B cell (primary cell): ENCODE data around the gene GCNT2. TPM values are rescaled to one million over a fixed set of nuclear protein-coding genes. Genes with fewer than 3 reads are reported as not detected.

Experiments
- ATAC-seq: fragments of 200-7000 bp; cut with Tn5 transposase; one replicate; pipeline ENCODE4 v1.10.0; 2021; ENCODE audit warnings: low read depth, mild to moderate bottlenecking, moderate number of reproducible peaks, moderate library complexity
- CTCF ChIA-PET: fragments of 350-600 bp; sonication (Branson Sonifier 250); formaldehyde crosslinking; loops from one replicate; lab custom pipeline; 2021; ENCODE audit warnings: antibody characterized with exemption, inconsistent platforms; lab: Charles Lee
- POLR2A ChIA-PET: fragments of 350-600 bp; sonication (Branson Sonifier 250); formaldehyde crosslinking; loops from one replicate; lab custom pipeline; 2021; ENCODE audit warnings: antibody characterized with exemption; lab: Charles Lee
- DNase-seq: peaks from one replicate; pipeline ENCODE4 v3.0.0; 2013
- H2AFZ ChIP-seq: 2 replicates; pipeline ENCODE4 v1.6.1; 2012; ENCODE audit warnings: mild to moderate bottlenecking, low read depth, low read length; ENCODE audit not compliant: insufficient read depth, poor library complexity, severe bottlenecking
- H3K27ac ChIP-seq, 2 donors: 1 replicate in 1 of 2; 2 replicates in 1 of 2; pipeline ENCODE4 v1.5.1; 2012 to 2013; ENCODE audit warnings: low read length in 2 of 2, mild to moderate bottlenecking in 2 of 2, moderate library complexity in 1 of 2
- H3K27me3 ChIP-seq, 4 experiments: fragments of 200-600 bp in 1 of 4; sonication (generic) in 1 of 4; replicated peaks in 1 of 4; 1 replicate in 2 of 4; 2 replicates in 2 of 4; pipeline versions ENCODE4 v1.6.1 to v1.7.0; 2013 to 2016; ENCODE audit warnings: low read length in 3 of 4, mild to moderate bottlenecking in 2 of 4, mixed read lengths in 1 of 4, moderate library complexity in 1 of 4; ENCODE audit not compliant: insufficient read depth in 4 of 4, control insufficient read depth in 3 of 4; ENCODE audit errors: control extremely low read depth in 1 of 4
- H3K36me3 ChIP-seq, 2 experiments: replicated peaks in 1 of 2; 1 replicate in 1 of 2; 2 replicates in 1 of 2; pipeline versions ENCODE4 v1.6.1 to v1.7.1; 2013; ENCODE audit warnings: low read length in 1 of 2; ENCODE audit not compliant: insufficient read depth in 2 of 2, control insufficient read depth in 1 of 2; ENCODE audit errors: control extremely low read depth in 1 of 2, extremely low read depth in 1 of 2
- H3K4me1 ChIP-seq, 2 donors: fragments of 200-600 bp in 1 of 2; sonication (generic) in 1 of 2; 1 replicate in 1 of 2; 2 replicates in 1 of 2; pipeline versions ENCODE4 v1.5.1 to v1.6.1; 2013 to 2017; ENCODE audit warnings: low read length in 2 of 2; ENCODE audit not compliant: control insufficient read depth in 2 of 2, insufficient read depth in 2 of 2
- H3K4me2 ChIP-seq: replicated peaks from 2 replicates; pipeline ENCODE3; 2012; ENCODE audit warnings: mild to moderate bottlenecking, low read depth, low read length; ENCODE audit not compliant: poor library complexity, severe bottlenecking
- H3K4me3 ChIP-seq, 5 experiments: fragments of 200-600 bp in 1 of 5; sonication (generic) in 1 of 5; 1 replicate in 3 of 5; 2 replicates in 2 of 5; pipeline versions ENCODE4 v1.5.1 to v1.7.0; 2011 to 2016; ENCODE audit warnings: low read length in 4 of 5, mild to moderate bottlenecking in 4 of 5, low read depth in 2 of 5, control low read depth in 1 of 5, moderate library complexity in 1 of 5; ENCODE audit not compliant: insufficient read depth in 1 of 5; ENCODE audit errors: control extremely low read depth in 1 of 5, extremely low read depth in 1 of 5
- H3K79me2 ChIP-seq: fragments of 200-600 bp; sonication (generic); one replicate; pipeline ENCODE4 v1.6.0; 2016; ENCODE audit warnings: low read length; ENCODE audit not compliant: control insufficient read depth, insufficient read depth
- H3K9ac ChIP-seq: fragments of 200-600 bp; sonication (generic); 2 replicates; pipeline ENCODE4 v1.6.1; 2017; ENCODE audit warnings: mild to moderate bottlenecking, low read length, moderate library complexity
- H3K9me3 ChIP-seq, 3 donors: one replicate each; pipeline versions ENCODE4 v1.6.1 to v1.7.1; 2013; ENCODE audit warnings: low read length in 2 of 3; ENCODE audit not compliant: control insufficient read depth in 2 of 3, insufficient read depth in 1 of 3; ENCODE audit errors: control extremely low read depth in 1 of 3
- H4K20me1 ChIP-seq: 2 replicates; pipeline ENCODE4 v1.6.0; 2012; ENCODE audit warnings: mild to moderate bottlenecking, low read length; ENCODE audit not compliant: insufficient read depth, control insufficient read depth, poor library complexity, severe bottlenecking
- H3K27ac Mint-ChIP-seq: one replicate; pipeline ENCODE4 v1.8.0; 2021; ENCODE audit warnings: mixed read lengths
- H3K27me3 Mint-ChIP-seq: one replicate; pipeline ENCODE4 v1.8.0; 2021; ENCODE audit warnings: mixed read lengths
- H3K4me1 Mint-ChIP-seq: one replicate; pipeline ENCODE4 v1.8.0; 2021; ENCODE audit warnings: mixed read lengths
- H3K4me3 Mint-ChIP-seq: one replicate; pipeline ENCODE4 v1.8.0; 2021; ENCODE audit warnings: mixed read lengths
- H3K9me3 Mint-ChIP-seq: one replicate; pipeline ENCODE4 v1.8.0; 2022; ENCODE audit warnings: mixed read lengths; ENCODE audit not compliant: insufficient read depth
- EZH2 ChIP-seq: IDR thresholded peaks from 2 replicates; pipeline ENCODE4 v1.6.1; 2012; ENCODE audit warnings: borderline replicate concordance, low read depth, mild to moderate bottlenecking, moderate library complexity, low read length; ENCODE audit not compliant: insufficient read depth, poor library complexity, severe bottlenecking
- WGBS: methylation state at CpG from one replicate; pipeline ENCODE4 v1.1.5; 2013; ENCODE audit warnings: missing lambda C conversion rate; ENCODE audit not compliant: insufficient coverage; 5-methylcytosine and 5-hydroxymethylcytosine counted together
- intact Hi-C: fragments of 100-400 bp; cut with micrococcal nuclease; formaldehyde crosslinking; loops from one replicate; pipeline ENCODE4 v1.10.0; 2022
- polyA plus RNA-seq: library from polyadenylated mRNA; depleted of rRNA; stranded (reverse); fragments of >200 nt; gene quantifications from 2 replicates; pipeline ENCODE4 v1.2.3, GENCODE V29; 2012
- total RNA-seq, 2 donors: library from RNA; stranded (reverse); fragments of 120-200 nt in 1 of 2; gene quantifications; 1 replicate in 1 of 2; 2 replicates in 1 of 2; pipeline versions ENCODE4 v1.2.3 to v1.2.4, GENCODE V29; 2013 to 2022
- TF ChIP-seq, protein P1 (sequence below): fragments of 200-600 bp; IDR thresholded peaks from one replicate; pipeline ENCODE4 v1.8.0; 2022; ENCODE audit warnings: antibody characterized with exemption, mild to moderate bottlenecking

Gene GCNT2
- total and polyA plus RNA-seq, 2 donors (not counting 1 experiment from before 2014, with no cell fraction given), result 6.8 to 32.1 TPM

DNA sequence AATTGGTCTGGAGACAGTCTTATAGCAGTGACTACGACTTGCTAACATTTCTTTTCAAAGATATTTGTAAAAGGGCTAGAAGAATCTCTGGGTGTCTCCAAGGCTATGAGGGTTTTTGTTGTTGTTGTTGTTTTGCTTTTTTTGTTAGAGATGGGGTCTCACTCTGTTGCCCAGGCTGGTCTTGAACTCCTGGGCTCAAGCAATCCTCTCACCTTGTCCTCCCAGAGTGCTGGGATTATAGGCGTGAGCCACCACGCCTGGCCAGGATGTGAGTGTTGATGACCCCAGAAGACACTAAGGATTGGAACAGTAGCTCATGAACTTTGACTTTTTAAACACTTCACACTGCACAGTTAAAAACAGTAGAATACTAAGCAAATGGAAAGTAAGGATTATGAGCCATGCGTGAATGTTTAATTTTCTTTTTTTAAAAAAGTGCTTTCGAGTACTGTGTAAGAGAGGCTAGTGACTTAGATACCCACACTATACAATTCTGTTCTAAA, 76.4 kb downstream of the GCNT2 start:
- DNase-seq (no peak), ATAC-seq (no peak)
- no peak overlapping the region for H3K4me3 ChIP-seq
- H3K4me2 ChIP-seq, result peak overlapping the region; percentile 6
- peaks cover 8 to 10% of the 10 kb centered on the region in 2 donors for H3K4me1 ChIP-seq
- Mint-ChIP-seq H3K4me3 (no peak overlapping the region), H3K9me3 (no peaks in the 10 kb centered on the region), H3K27ac (no peak overlapping the region), H3K27me3 (no peaks in the 10 kb centered on the region), H3K4me1 (peaks cover 54% of the 10 kb centered on the region)
- no peak for TF ChIP-seq EZH2
- no peak overlapping the region for H3K9ac ChIP-seq
- H2AFZ ChIP-seq, result no peak overlapping the region
- H3K9me3 ChIP-seq, result no peaks in the 10 kb centered on the region
- H3K36me3 ChIP-seq, result no peaks in the 10 kb centered on the region
- intact Hi-C loops, result loop anchor here (5.0 kb wide), 1 partner anchor 70 kb away; no protein-coding TSS in a partner anchor
- POLR2A ChIA-PET, result no interaction called here
- peaks cover 24% of the 10 kb centered on the region for H4K20me1 ChIP-seq
- WGBS, result 100% methylated on average over 1 of the region's 5 CpGs
- no peaks in the 10 kb centered on the region for H3K27me3 ChIP-seq
- CTCF ChIA-PET, result interaction anchor here (0.6 to 0.7 kb wide), 2 partner anchors 57 to 89 kb away, joined by 3 to 5 read pairs; no protein-coding TSS in a partner anchor
- no peak overlapping the region for H3K27ac ChIP-seq
- peaks cover 49% of the 10 kb centered on the region for H3K79me2 ChIP-seq

DNA sequence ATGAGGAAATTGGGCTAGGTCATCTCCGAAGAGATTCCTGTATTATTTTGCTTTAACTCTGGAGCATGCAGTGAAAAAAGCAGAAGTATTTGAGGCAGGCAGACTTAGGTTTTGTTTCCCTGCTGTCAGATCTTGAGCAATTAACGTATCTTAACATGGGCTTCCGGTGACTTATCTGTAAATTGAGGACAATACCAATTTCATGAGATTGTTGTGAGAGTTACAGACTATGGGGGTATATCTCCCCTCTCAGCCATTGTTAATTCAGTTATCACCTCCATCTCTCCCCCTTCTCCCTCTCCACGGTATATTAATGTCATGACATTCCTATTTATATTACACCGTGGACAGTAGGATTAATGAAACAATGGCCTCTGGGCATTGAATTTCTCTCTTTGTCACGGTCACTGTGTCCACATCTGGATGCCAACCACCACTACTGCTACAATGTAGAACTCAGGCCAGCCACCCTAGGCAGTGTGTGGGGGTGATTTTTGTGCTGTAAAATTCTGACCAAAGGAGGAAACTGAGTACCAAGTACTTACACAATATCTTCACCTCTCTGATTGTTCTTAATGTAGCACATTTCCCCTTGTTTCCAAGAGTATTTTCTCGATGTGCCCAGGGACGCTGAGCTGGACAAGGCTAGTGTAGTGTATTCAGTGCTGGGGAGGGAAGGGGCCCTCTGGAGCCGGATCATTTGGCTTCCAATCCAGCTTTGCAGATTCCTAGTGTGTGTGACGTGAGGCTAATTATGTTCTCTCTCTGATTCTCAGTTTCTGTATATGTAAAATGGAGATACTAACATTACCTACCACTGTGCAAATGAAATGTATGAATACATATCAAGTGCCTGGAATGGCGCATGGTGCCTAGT, 77.2 kb downstream of the GCNT2 start:
- Histone ChIP-seq H3K27me3 (no peaks in the 10 kb centered on the region), H3K4me1 (peaks cover 8 to 10% of the 10 kb centered on the region in 2 donors), H3K4me3 (no peak overlapping the region), H3K79me2 (peaks cover 52% of the 10 kb centered on the region), H3K9ac (no peak overlapping the region), H3K36me3 (no peaks in the 10 kb centered on the region), H3K27ac (no peak overlapping the region), H3K4me2 (peak overlapping the region; percentile 6), H4K20me1 (peaks cover 31% of the 10 kb centered on the region), H2AFZ (no peak overlapping the region), H3K9me3 (no peaks in the 10 kb centered on the region)
- WGBS, result 50% methylated on average over 2 of the region's 11 CpGs
- DNase-seq, result no peak
- peaks cover 53% of the 10 kb centered on the region for H3K4me1 Mint-ChIP-seq
- peak overlapping the region; percentile 29 for H3K27ac Mint-ChIP-seq
- ChIA-PET POLR2A (no interaction called here), CTCF (interaction anchor here (1.3 kb wide), 1 partner anchor 88 kb away, joined by 5 read pairs; no protein-coding TSS in a partner anchor)
- intact Hi-C loops, result loop anchor here (5.0 kb wide), 1 partner anchor 71 kb away; no protein-coding TSS in a partner anchor
- ATAC-seq, result no peak
- TF ChIP-seq, protein P1, sequence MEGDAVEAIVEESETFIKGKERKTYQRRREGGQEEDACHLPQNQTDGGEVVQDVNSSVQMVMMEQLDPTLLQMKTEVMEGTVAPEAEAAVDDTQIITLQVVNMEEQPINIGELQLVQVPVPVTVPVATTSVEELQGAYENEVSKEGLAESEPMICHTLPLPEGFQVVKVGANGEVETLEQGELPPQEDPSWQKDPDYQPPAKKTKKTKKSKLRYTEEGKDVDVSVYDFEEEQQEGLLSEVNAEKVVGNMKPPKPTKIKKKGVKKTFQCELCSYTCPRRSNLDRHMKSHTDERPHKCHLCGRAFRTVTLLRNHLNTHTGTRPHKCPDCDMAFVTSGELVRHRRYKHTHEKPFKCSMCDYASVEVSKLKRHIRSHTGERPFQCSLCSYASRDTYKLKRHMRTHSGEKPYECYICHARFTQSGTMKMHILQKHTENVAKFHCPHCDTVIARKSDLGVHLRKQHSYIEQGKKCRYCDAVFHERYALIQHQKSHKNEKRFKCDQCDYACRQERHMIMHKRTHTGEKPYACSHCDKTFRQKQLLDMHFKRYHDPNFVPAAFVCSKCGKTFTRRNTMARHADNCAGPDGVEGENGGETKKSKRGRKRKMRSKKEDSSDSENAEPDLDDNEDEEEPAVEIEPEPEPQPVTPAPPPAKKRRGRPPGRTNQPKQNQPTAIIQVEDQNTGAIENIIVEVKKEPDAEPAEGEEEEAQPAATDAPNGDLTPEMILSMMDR, result no peak
- no peak for TF ChIP-seq EZH2
- no peaks in the 10 kb centered on the region for H3K9me3 Mint-ChIP-seq
- H3K27me3 Mint-ChIP-seq, result no peaks in the 10 kb centered on the region
- no peak overlapping the region for H3K4me3 Mint-ChIP-seq
